ENCODE results near the gene RAD51B.

The RAD51B gene

GRCh38 chr14:68652433-68652690 is 832.8 kb downstream of the RAD51B start:
- H3K4me3 ChIP-seq (ENCODE audit: control insufficient read depth, low read depth, low read length), result no peak overlapping the region
- no peak for DNase-seq (ENCODE audit: low read depth)
- TF ChIP-seq CTCF (conservative IDR thresholded peaks at IDR 0.05; ENCODE audit: control insufficient read depth, insufficient read depth, low read depth, low read length), result no peak

- DNase-seq (ENCODE audit: low read depth), result no peak
- TF ChIP-seq CTCF (conservative IDR thresholded peaks at IDR 0.05; ENCODE audit: control insufficient read depth, insufficient read depth, low read depth, low read length), result no peak
- no peak overlapping the region for H3K4me3 ChIP-seq (ENCODE audit: control insufficient read depth, low read depth, low read length)
Observed at GRCh38 chr14:68653108-68653507, 833.5 kb downstream of the RAD51B start.

- H3K4me3 ChIP-seq (ENCODE audit: control insufficient read depth, low read depth, low read length), result no peak overlapping the region
- no peak for DNase-seq (ENCODE audit: low read depth)
- no peak for TF ChIP-seq CTCF (conservative IDR thresholded peaks at IDR 0.05; ENCODE audit: control insufficient read depth, insufficient read depth, low read depth, low read length)
Observed at GRCh38 chr14:68653804-68654203, 834.2 kb downstream of the RAD51B start.

GRCh38 chr14:68654471-68654941 is 834.9 kb downstream of the RAD51B start:
- H3K4me3 ChIP-seq (ENCODE audit: control insufficient read depth, low read depth, low read length), result no peak overlapping the region
- no peak for DNase-seq (ENCODE audit: low read depth)
- TF ChIP-seq CTCF (conservative IDR thresholded peaks at IDR 0.05; ENCODE audit: control insufficient read depth, insufficient read depth, low read depth, low read length), result no peak

- no peak overlapping the region for H3K4me3 ChIP-seq (ENCODE audit: control insufficient read depth, low read depth, low read length)
- no peak for TF ChIP-seq CTCF (conservative IDR thresholded peaks at IDR 0.05; ENCODE audit: control insufficient read depth, insufficient read depth, low read depth, low read length)
- DNase-seq (ENCODE audit: low read depth), result no peak
Observed at GRCh38 chr14:68655021-68655831, 835.6 kb downstream of the RAD51B start.

GRCh38 chr14:68655911-68656316 is 836.3 kb downstream of the RAD51B start:
- DNase-seq (ENCODE audit: low read depth), result no peak
- no peak for TF ChIP-seq CTCF (conservative IDR thresholded peaks at IDR 0.05; ENCODE audit: control insufficient read depth, insufficient read depth, low read depth, low read length)
- H3K4me3 ChIP-seq (ENCODE audit: control insufficient read depth, low read depth, low read length), result no peak overlapping the region

All from fibroblast of mammary gland (primary cell).